HCT116 (cell line): Measurements from ENCODE around the gene ASPHD1. TPM values are rescaled to one million over a fixed set of nuclear protein-coding genes. Genes with fewer than 3 reads are reported as not detected.
"Not testable (repeated sequence)": the region's sequence is repeated elsewhere in the genome, so short reads cannot be mapped to it uniquely, and the experiment has no call there.

Experiments used
- ATAC-seq: fragments of 200-7000 bp; cut with Tn5 transposase; 2 replicates; pipeline ENCODE4 v1.9.1; 2020; ENCODE audit warnings: mild to moderate bottlenecking, moderate library complexity
- BruUV-seq: library from RNA; stranded (reverse); fragments of 400-500 nt; replicated peaks from 2 replicates; lab custom pipeline; 2021; lab: Mats Ljungman, UMichigan
- CTCF ChIA-PET: fragments of 300-600 bp; sonication (Branson Sonifier 250); formaldehyde crosslinking; loops from one replicate; lab custom pipeline; 2021; ENCODE audit warnings: antibody characterized with exemption; lab: Charles Lee
- POLR2A ChIA-PET: fragments of 300-600, 350-600 bp; sonication (Branson Sonifier 250); formaldehyde crosslinking; loops from one replicate; lab custom pipeline; 2021; ENCODE audit warnings: antibody characterized with exemption; lab: Charles Lee
- RAD21 ChIA-PET, 2 experiments: fragments of 300-600 bp; sonication (Branson Sonifier 250); formaldehyde crosslinking; loops; one replicate each; lab custom pipeline; 2023; ENCODE audit warnings: low total read pairs in 2 of 2; ENCODE audit not compliant: uncharacterized antibody in 2 of 2, unreplicated experiment in 2 of 2, low non-redundant PET in 1 of 2; lab: Charles Lee
- DNase-seq: peaks from one replicate; pipeline ENCODE4 v3.0.0-alpha.2; 2010; ENCODE audit warnings: low read depth, low spot score
- H2AFZ ChIP-seq: fragments of 200-600 bp; shearing (Covaris generic), sonication (generic); 2 replicates; pipeline ENCODE4 v1.6.1; 2017; ENCODE audit warnings: low read depth, mixed run types, mixed read lengths, antibody characterized with exemption, low read length; ENCODE audit not compliant: poor library complexity, severe bottlenecking
- H3K27ac ChIP-seq: 2 replicates; pipeline ENCODE4 v1.5.1; 2012; ENCODE audit warnings: low read depth, low read length
- H3K27me3 ChIP-seq: fragments of 200-600 bp; sonication (generic); 2 replicates; pipeline ENCODE4 v1.6.1; 2016; ENCODE audit warnings: mixed run types, low read length, mixed read lengths; ENCODE audit not compliant: insufficient read depth
- H3K36me3 ChIP-seq, 2 experiments: fragments of 200-500 bp in 1 of 2; fragments of 200-600 bp in 1 of 2; sonication (Bioruptor generic) in 1 of 2; sonication (generic) in 1 of 2; 2 replicates each; pipeline versions ENCODE4 v1.5.1 to v1.6.1; 2014 to 2016; ENCODE audit warnings: low read length in 2 of 2, inconsistent platforms in 1 of 2, mixed read lengths in 1 of 2, mixed run types in 1 of 2; ENCODE audit not compliant: insufficient read depth in 2 of 2, control insufficient read depth in 1 of 2
- H3K4me1 ChIP-seq, 2 experiments: fragments of 200-600 bp in 1 of 2; sonication (generic) in 1 of 2; 2 replicates each; pipeline versions ENCODE4 v1.5.1 to v1.6.1; 2012 to 2017; ENCODE audit warnings: low read length in 2 of 2, inconsistent platforms in 1 of 2, mild to moderate bottlenecking in 1 of 2, mixed read lengths in 1 of 2, mixed run types in 1 of 2, moderate library complexity in 1 of 2; ENCODE audit not compliant: insufficient read depth in 2 of 2, control insufficient read depth in 1 of 2
- H3K4me2 ChIP-seq: fragments of 200-600 bp; sonication (generic); 2 replicates; pipeline ENCODE4 v1.6.1; 2017; ENCODE audit warnings: mixed run types, low read length, mixed read lengths
- H3K4me3 ChIP-seq, 2 experiments: fragments of 200-600 bp in 1 of 2; sonication (generic) in 1 of 2; replicated peaks in 1 of 2; 2 replicates each; pipeline ENCODE4 v1.5.1; 2011 to 2016; ENCODE audit warnings: low read length in 2 of 2, control low read depth in 1 of 2, low read depth in 1 of 2, mild to moderate bottlenecking in 1 of 2, mixed read lengths in 1 of 2, mixed run types in 1 of 2
- H3K79me2 ChIP-seq: fragments of 200-600 bp; sonication (generic); 2 replicates; pipeline ENCODE4 v1.6.1; 2017; ENCODE audit warnings: mild to moderate bottlenecking, mixed run types, low read length, moderate library complexity, mixed read lengths; ENCODE audit not compliant: insufficient read depth
- H3K9ac ChIP-seq: fragments of 200-600 bp; sonication (generic); 2 replicates; pipeline ENCODE4 v1.6.1; 2016; ENCODE audit warnings: low read length, mixed read lengths
- H3K9me2 ChIP-seq: fragments of 200-600 bp; sonication (generic), shearing (Covaris generic); 2 replicates; pipeline ENCODE4 v1.6.1; 2017; ENCODE audit warnings: mixed run types, mild to moderate bottlenecking, moderate library complexity; ENCODE audit not compliant: insufficient read depth
- H3K9me3 ChIP-seq, 2 experiments: fragments of 200-500 bp in 1 of 2; fragments of 200-600 bp in 1 of 2; sonication (Bioruptor generic) in 1 of 2; sonication (generic) in 1 of 2; 2 replicates each; pipeline ENCODE4 v1.6.1; 2014 to 2017; ENCODE audit warnings: low read length in 2 of 2, mixed read lengths in 2 of 2, inconsistent platforms in 1 of 2, low read depth in 1 of 2, mild to moderate bottlenecking in 1 of 2, mixed run types in 1 of 2, moderate library complexity in 1 of 2; ENCODE audit not compliant: control insufficient read depth in 1 of 2, insufficient read depth in 1 of 2
- H4K20me1 ChIP-seq: fragments of 200-600 bp; sonication (generic), shearing (Covaris generic); 2 replicates; pipeline ENCODE4 v1.6.1; 2017; ENCODE audit warnings: mixed run types, mild to moderate bottlenecking, moderate library complexity; ENCODE audit not compliant: insufficient read depth
- CBX3 ChIP-seq: IDR thresholded peaks from 2 replicates; pipeline ENCODE4 v1.6.1; 2012; ENCODE audit warnings: low read depth
- EGR1 ChIP-seq: IDR thresholded peaks from 2 replicates; pipeline ENCODE4 v1.6.1; 2012; ENCODE audit warnings: low read depth
- ELF1 ChIP-seq: IDR thresholded peaks from 2 replicates; pipeline ENCODE4 v1.6.1; 2012; ENCODE audit warnings: low read depth, borderline replicate concordance
- EZH2 ChIP-seq: fragments of 200-600 bp; sonication (generic); IDR thresholded peaks from 2 replicates; pipeline ENCODE4 v1.6.1; 2017; ENCODE audit warnings: antibody characterized with exemption, mixed run types
- EZH2phosphoT487 ChIP-seq: fragments of 200-600 bp; IDR thresholded peaks from 2 replicates; pipeline ENCODE4 v1.6.1; 2018; ENCODE audit warnings: antibody characterized with exemption, borderline replicate concordance
- FOSL1 ChIP-seq: IDR thresholded peaks from 2 replicates; pipeline ENCODE4 v1.6.1; 2012; ENCODE audit warnings: low read depth
- MAX ChIP-seq: IDR thresholded peaks from 2 replicates; pipeline ENCODE4 v1.6.1; 2012
- RAD21 ChIP-seq: IDR thresholded peaks from 2 replicates; pipeline ENCODE4 v1.6.1; 2012; ENCODE audit warnings: low read depth, mild to moderate bottlenecking
- SP1 ChIP-seq: IDR thresholded peaks from 2 replicates; pipeline ENCODE4 v1.6.1; 2012; ENCODE audit warnings: low read depth
- TCF7L2 ChIP-seq: IDR thresholded peaks from 2 replicates; pipeline ENCODE4 v1.7.0; 2011; ENCODE audit warnings: borderline replicate concordance, inconsistent platforms; ENCODE audit not compliant: insufficient read depth, insufficient read length; ENCODE audit errors: extremely low read depth
- ZNF274 ChIP-seq: fragments of 200-500 bp; sonication (Bioruptor generic); IDR thresholded peaks from 2 replicates; pipeline ENCODE4 v1.6.1; 2014; ENCODE audit warnings: mild to moderate bottlenecking, low read depth, low read length, inconsistent platforms
- intact Hi-C: fragments of 100-400 bp; cut with micrococcal nuclease; formaldehyde crosslinking; loops from 2 replicates; pipeline ENCODE4 v1.10.0; 2022
- total RNA-seq: library from RNA; stranded (reverse); gene quantifications from one replicate; pipeline ENCODE4 v1.2.1, GENCODE V29; 2021; ENCODE audit not compliant: unreplicated experiment
- TF ChIP-seq, protein P1 (sequence below): IDR thresholded peaks from 2 replicates; pipeline ENCODE4 v1.6.1; 2012
- TF ChIP-seq, protein P2 (sequence below), 3 experiments: fragments of 200-600 bp in 1 of 3; sonication (generic) in 1 of 3; IDR thresholded peaks in 2 of 3; conservative IDR thresholded peaks in 1 of 3; 2 replicates each; pipeline ENCODE4 v1.5.1; 2012 to 2017; ENCODE audit warnings: low read depth in 2 of 3, low read length in 2 of 3, antibody characterized with exemption in 1 of 3, borderline replicate concordance in 1 of 3, control low read depth in 1 of 3, mild to moderate bottlenecking in 1 of 3, mixed read lengths in 1 of 3, mixed run types in 1 of 3, moderate library complexity in 1 of 3; ENCODE audit not compliant: insufficient read depth in 1 of 3
- TF ChIP-seq, protein P3 (sequence below): IDR thresholded peaks from 2 replicates; pipeline ENCODE4 v1.6.1; 2011; ENCODE audit warnings: mild to moderate bottlenecking, low read length, moderate library complexity; ENCODE audit not compliant: insufficient replicate concordance; ENCODE audit errors: extremely low read depth

ASPHD1 gene
- total RNA-seq, 1 experiment from 2014 or later: 18.4 TPM

- CTCF ChIA-PET: no interaction called here
- POLR2A ChIA-PET: interaction anchor here (0.6 to 0.7 kb wide), 2 partner anchors 40 to 42 kb away, joined by 3 to 5 read pairs; no protein-coding TSS in a partner anchor
- ATAC-seq: no peak
- RAD21 ChIA-PET: no interaction called here
- no peaks in the 10 kb centered on the region for H3K9me2 ChIP-seq
- H2AFZ ChIP-seq: no peak overlapping the region
- H3K4me3 ChIP-seq: no peak overlapping the region
- H3K9me3 ChIP-seq: no peaks in the 10 kb centered on the region
- no peaks in the 10 kb centered on the region for H3K79me2 ChIP-seq
- no peaks in the 10 kb centered on the region for H4K20me1 ChIP-seq
- no peak overlapping the region for H3K9ac ChIP-seq
- no peak for TF ChIP-seq ELF1
- no peak for TF ChIP-seq EZH2
- TF ChIP-seq, protein P1, sequence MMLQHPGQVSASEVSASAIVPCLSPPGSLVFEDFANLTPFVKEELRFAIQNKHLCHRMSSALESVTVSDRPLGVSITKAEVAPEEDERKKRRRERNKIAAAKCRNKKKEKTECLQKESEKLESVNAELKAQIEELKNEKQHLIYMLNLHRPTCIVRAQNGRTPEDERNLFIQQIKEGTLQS: no peak
- TF ChIP-seq MAX: no peak
- TF ChIP-seq SP1: no peak
- TF ChIP-seq EZH2phosphoT487: no peak
- TF ChIP-seq, protein P2, sequence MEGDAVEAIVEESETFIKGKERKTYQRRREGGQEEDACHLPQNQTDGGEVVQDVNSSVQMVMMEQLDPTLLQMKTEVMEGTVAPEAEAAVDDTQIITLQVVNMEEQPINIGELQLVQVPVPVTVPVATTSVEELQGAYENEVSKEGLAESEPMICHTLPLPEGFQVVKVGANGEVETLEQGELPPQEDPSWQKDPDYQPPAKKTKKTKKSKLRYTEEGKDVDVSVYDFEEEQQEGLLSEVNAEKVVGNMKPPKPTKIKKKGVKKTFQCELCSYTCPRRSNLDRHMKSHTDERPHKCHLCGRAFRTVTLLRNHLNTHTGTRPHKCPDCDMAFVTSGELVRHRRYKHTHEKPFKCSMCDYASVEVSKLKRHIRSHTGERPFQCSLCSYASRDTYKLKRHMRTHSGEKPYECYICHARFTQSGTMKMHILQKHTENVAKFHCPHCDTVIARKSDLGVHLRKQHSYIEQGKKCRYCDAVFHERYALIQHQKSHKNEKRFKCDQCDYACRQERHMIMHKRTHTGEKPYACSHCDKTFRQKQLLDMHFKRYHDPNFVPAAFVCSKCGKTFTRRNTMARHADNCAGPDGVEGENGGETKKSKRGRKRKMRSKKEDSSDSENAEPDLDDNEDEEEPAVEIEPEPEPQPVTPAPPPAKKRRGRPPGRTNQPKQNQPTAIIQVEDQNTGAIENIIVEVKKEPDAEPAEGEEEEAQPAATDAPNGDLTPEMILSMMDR (IDR thresholded peaks at IDR 0.05 in 2 of 3, conservative IDR thresholded peaks at IDR 0.05 in 1 of 3; ENCODE audit: borderline replicate concordance in 1 of 3, insufficient read depth in 1 of 3, low read depth in 2 of 3, low read length in 2 of 3): no peak
- TF ChIP-seq FOSL1: no peak
- TF ChIP-seq RAD21: no peak
- TF ChIP-seq TCF7L2: no peak
- no peak for TF ChIP-seq EGR1
- no peak for TF ChIP-seq CBX3
- TF ChIP-seq ZNF274: no peak
- TF ChIP-seq, protein P3, sequence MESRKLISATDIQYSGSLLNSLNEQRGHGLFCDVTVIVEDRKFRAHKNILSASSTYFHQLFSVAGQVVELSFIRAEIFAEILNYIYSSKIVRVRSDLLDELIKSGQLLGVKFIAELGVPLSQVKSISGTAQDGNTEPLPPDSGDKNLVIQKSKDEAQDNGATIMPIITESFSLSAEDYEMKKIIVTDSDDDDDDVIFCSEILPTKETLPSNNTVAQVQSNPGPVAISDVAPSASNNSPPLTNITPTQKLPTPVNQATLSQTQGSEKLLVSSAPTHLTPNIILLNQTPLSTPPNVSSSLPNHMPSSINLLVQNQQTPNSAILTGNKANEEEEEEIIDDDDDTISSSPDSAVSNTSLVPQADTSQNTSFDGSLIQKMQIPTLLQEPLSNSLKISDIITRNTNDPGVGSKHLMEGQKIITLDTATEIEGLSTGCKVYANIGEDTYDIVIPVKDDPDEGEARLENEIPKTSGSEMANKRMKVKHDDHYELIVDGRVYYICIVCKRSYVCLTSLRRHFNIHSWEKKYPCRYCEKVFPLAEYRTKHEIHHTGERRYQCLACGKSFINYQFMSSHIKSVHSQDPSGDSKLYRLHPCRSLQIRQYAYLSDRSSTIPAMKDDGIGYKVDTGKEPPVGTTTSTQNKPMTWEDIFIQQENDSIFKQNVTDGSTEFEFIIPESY: no peak
- TF ChIP-seq, all 23 proteins: peak for 0
- Histone ChIP-seq H3K36me3 (no peaks in the 10 kb centered on the region; a peak in 2 of 4 replicates), H3K4me1 (no peaks in the 10 kb centered on the region), H3K27ac (no peak overlapping the region), H3K4me2 (no peak overlapping the region), H3K27me3 (no peaks in the 10 kb centered on the region)
- BruUV-seq: no TSS peak
- intact Hi-C loops: no loop called here
- no peak for DNase-seq
Observed at GRCh38 chr16:29909391-29909790, 9.1 kb downstream of the ASPHD1 start.

- H3K9ac ChIP-seq, H3K9me3 ChIP-seq, H3K4me3 ChIP-seq, intact Hi-C loops, RAD21 ChIA-PET, DNase-seq, H3K27ac ChIP-seq, H3K79me2 ChIP-seq, H4K20me1 ChIP-seq, H3K9me2 ChIP-seq, H3K4me2 ChIP-seq, H3K27me3 ChIP-seq, H3K36me3 ChIP-seq, H2AFZ ChIP-seq, BruUV-seq, H3K4me1 ChIP-seq, CTCF ChIA-PET, ATAC-seq: not testable (repeated sequence)
- POLR2A ChIA-PET: interaction anchor here (0.7 kb wide), 1 partner anchor 41 kb away, joined by 5 read pairs; no protein-coding TSS in a partner anchor
Observed at GRCh38 chr16:29909851-29910250, 9.6 kb downstream of the ASPHD1 start.
